ENCODE results near the gene ZFHX3. TPM values are rescaled to one million over a fixed set of nuclear protein-coding genes. Genes with fewer than 3 reads are reported as not detected.
A peak's percentile ranks its signal among the peaks of the same experiment; 100 is the strongest.

ZFHX3 gene
- total RNA-seq, 1 donor from 2014 or later = 8.9 TPM

DNA sequence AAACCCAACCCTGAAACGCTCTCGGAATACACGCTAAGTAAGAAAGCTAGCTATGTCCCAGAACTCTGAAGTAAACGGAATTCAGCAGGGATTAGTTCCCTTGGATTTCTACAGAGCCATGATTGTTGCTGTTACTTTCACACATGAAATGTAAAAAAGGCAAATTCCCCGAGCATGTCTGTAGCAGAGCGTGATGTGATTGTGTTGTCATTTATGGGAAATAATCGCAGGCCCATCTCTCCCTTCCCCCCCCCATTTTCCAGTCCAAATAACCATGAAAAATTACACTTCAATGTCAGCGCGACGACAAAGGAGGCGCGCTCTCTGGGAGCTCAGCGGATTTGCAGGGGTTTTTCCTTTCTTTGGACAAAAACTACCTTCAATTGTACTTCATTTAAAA lies 209.0 kb downstream of the ZFHX3 start:
- ATAC-seq (no peak), DNase-seq (ENCODE audit: low spot score) (no peak)

DNA sequence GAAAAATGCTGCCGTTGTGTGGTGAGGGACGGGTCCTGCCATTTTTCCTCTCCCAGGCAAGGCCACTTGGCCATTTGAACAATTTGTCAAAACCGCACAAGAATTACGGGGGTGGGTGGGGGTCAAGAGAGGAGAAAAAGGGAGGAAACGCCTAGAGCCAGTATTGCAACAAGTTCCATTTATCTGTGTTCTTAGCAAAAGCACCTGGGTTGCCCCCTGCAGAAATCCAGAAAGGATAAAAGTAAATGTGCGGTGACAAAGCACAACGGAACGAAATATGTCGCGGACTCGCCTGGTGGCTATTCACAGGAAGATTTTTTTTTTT lies 209.4 kb downstream of the ZFHX3 start:
- no peak for DNase-seq (ENCODE audit: low spot score)

DNA sequence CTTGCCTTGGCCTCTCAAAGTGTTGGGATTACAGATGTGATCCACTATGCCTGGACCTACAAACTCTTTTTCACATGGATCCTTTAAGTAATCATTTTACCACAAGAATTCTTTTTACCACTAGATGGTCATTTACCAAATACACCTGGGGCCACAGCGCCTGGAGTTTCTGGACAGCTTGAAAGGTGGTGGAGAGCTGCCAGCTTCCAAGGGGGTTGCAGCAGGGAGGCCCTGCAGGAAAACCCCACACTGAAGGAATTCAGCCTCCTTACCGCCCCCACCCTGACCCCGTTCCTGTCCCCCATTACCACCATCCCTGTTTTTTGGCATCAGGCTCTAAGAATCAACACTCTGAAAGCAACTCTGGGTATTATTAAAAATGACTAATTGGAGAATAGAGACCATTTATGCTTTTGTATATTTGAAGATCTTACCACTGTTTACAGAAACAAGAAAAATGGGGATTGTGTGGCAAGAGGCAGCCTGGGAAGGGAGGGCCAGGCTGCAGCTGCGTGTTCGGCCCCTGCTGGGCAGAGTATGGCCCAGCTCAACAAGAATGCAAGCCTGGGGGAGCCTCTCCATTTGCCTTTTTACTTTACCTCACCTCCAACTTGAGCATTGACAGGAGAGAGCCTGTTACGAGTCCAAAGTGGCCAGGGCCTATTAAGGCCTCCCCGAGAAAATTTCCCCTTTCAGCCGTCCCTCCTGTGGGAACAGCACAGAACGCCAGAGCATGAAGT lies 209.9 kb downstream of the ZFHX3 start:
- DNase-seq (ENCODE audit: low spot score) (no peak), ATAC-seq (no peak)

More for the DNA sequence above, 209.4 kb downstream of the ZFHX3 start:
- no peak for ATAC-seq

DNA sequence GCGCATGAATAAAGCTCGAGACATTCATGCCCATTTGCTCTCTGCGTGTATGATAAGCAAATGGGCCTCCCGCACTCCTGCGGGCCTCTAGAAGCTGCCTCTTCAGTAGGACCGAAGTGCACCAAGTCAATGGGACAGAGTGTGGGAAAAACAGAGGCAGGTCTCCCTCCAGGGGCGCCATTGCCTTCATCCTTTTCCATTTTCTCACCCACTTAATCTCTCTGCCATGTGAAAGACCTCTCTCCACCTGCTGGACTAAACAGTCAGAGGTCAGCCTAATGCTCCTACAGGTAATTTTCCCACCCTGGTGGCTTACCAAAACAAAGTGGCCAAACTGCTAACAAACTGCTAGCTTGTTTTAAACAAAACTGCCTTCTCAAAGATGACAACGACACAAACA lies 210.9 kb downstream of the ZFHX3 start:
- DNase-seq (ENCODE audit: low spot score) (no peak), ATAC-seq (no peak)

DNA sequence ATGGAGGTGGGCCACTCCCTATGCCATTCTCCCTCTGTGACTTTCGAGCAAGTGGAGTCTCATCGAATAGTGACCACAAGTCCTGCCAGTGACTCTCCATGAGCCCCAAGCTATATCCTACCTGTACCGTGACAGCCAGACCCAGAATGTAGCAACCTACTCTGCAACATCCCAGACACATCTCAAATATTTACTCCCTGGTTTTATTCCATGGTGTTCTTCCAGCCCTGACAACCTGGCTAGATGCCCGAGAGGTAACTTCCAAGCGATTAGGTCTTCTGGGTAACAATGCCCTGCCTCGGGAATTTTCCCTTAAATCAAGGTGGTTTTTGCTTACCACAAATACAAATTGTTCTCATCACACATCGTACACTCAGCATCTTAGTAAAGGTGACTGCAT lies 211.7 kb downstream of the ZFHX3 start:
- ATAC-seq = peak; percentile 91

DNA sequence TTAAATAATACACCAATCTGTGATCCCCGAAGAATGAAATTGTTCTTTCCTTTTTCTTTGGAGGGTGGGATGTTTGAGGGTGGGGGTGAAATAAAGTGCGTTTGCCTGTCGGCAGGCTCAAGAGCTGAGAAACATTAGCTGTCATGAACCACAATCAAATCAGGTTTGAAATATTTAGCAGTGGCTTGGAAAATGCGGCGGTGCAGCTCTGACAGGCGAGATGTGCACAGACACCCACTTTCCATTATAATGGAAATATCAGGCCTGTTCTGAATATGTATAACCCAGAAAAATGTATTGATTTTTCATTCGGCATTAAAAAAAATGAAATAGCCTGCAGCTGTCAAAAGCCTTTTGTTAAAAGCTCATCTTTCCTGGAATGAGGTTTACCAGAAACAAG lies 212.8 kb downstream of the ZFHX3 start:
- no peak for ATAC-seq
- no peak for DNase-seq (ENCODE audit: low spot score)

More for the DNA sequence above, 211.7 kb downstream of the ZFHX3 start:
- DNase-seq (ENCODE audit: low spot score) = peak; percentile 88

DNA sequence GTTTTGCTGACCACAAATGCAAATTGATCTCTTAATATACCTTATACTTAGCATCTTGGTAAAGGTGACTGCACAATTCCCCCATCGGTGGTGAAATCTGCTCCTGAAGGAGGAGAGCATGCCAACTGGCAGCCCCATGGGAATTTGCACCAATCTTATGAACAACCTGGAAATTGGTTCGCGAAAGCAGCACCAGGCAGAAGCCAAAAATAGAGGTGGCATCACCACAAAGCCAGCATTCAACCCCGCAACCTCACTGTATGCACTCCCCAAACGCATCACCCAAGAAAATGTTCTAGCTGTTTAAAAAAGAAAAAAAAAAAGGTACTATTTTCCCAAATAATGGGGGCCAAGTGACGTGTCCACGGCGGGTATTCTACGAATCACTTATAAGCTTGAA lies 213.4 kb downstream of the ZFHX3 start:
- DNase-seq (ENCODE audit: low spot score) (no peak), ATAC-seq (no peak)

DNA sequence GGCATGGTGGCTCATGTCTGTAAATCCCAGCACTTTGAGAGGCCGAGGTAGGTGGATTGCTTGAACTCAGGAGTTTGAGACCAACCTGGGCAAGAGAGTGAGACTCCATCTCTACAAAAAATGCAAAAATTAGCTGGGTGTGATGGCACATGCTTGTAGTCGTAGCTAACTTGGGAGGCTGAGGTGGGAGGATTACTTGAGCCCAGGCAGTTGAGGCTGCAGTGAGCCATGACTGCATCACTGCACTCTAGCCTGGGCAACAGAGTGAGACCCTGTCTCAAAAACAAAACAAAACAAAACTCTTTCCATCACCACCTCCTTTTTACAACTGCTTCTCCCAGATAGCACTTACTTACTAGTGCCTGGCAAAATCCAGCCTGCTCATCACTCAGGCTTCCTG lies 214.0 kb downstream of the ZFHX3 start:
- no peak for ATAC-seq
- DNase-seq (ENCODE audit: low spot score) = no peak

DNA sequence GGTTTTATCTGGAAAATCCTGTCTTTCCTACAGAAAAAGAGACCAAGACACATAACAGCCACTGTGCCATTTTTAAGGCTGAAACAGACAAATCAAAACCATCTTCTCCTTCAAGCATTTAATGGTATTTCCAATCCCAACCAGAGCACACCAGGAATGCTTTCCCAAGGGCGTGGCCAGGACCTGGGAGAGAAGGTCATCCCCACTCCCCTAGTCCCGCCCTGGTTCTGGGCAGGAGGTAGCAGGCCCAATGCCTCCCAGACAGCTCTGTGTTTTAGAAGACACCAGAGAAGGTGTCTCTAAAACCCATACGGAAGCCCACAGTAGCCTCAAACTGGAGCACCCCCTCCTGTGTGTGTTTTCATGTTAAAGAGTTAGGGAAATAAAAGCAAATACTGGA lies 214.4 kb downstream of the ZFHX3 start:
- DNase-seq (ENCODE audit: low spot score) = no peak
- no peak for ATAC-seq

DNA sequence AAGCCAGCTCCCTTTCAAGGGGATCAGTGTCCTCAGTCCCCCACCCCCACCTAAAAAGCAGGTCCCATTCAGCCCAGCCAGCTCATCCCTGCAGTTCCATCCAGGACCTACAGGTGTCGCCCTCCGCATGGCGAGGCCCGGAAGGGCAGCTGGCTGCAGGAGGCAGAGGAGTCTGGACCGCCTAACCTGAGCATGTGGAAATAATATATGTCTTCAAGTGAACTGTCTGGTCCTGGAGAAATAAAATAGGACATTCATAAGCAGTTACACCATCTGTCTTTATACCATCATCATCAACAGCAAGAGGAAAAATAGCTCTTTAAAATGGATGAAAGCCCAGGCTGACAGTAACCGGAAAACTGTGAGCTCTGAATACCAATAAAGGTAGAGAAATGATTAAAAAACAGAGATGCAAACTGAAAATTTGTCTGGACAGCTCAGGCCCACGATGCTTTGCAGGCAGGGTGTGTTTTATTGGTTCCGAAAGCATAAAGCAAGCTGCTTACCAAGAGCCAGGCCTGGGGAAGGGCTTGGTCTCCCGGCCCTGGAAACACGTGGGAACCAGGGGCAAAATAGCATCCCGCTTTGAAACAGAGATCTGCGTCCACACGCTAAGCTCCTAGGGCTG lies 215.2 kb downstream of the ZFHX3 start:
- ATAC-seq = peak; percentile 90
- DNase-seq (ENCODE audit: low spot score) = peak; percentile 85

DNA sequence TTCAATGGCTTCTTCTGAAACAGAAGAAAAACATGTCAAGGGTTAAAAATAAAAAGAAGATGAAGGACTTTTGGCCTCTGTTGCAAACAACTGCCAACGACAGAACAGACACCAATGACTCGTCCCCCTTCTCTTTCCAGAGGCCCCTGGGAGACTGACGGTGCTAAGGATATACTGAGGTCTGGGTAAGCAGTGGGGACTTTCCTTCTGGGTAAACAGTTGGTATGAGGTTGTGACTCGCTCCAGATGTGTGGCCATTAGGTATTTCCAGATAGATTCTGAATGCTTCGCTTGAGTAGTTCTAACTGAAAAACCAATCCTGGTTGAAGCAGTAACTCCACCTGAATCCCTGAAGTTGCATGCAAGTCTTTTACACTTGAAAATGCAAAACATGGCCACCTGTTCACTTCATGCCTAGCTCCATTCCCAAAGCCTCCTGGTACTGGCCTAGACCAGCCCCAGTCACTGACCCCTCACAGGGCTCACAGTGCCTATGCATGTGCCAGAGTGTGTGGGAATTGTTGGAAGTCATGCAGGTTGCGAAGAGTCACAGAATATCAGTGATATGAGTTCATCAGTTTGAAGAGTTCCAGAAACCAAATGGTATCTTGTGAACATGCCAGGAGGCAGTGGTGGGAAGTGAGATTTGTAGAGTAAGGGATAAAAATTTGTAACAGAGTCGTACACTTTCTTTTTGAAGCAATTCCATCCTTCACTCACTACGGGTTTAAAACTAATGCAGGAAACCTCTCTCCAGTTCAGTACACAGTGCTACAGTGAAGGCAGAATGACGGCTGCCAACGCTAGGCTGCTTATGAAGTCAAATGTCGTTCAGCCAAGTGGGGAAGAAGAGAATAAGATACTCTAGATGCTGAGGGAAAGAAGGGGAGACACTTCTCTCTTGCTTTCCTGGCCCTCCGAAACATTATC lies 217.8 kb downstream of the ZFHX3 start:
- DNase-seq (ENCODE audit: low spot score) = no peak

DNA sequence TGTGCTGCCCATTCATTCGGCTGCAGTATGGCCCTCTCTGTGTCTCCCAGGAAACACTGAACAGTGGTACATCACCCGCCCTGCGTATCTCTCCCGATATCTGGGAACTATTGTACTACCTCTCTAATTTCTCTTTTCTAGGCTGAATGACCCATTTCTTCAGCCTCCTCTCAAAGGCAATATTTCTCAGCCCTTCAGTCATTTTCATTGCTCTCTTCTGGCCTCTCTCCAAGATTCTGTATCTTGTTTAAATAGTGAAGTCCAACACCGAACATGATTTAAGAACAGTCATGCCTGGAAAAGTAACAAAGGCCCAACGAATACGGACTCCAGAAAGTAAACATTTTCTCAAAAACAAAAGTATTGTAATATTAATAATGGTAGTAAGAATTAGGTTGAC lies 220.1 kb downstream of the ZFHX3 start:
- no peak for DNase-seq (ENCODE audit: low spot score)
- ATAC-seq = peak; percentile 39

More for the DNA sequence above, 217.8 kb downstream of the ZFHX3 start:
- no peak for ATAC-seq

DNA sequence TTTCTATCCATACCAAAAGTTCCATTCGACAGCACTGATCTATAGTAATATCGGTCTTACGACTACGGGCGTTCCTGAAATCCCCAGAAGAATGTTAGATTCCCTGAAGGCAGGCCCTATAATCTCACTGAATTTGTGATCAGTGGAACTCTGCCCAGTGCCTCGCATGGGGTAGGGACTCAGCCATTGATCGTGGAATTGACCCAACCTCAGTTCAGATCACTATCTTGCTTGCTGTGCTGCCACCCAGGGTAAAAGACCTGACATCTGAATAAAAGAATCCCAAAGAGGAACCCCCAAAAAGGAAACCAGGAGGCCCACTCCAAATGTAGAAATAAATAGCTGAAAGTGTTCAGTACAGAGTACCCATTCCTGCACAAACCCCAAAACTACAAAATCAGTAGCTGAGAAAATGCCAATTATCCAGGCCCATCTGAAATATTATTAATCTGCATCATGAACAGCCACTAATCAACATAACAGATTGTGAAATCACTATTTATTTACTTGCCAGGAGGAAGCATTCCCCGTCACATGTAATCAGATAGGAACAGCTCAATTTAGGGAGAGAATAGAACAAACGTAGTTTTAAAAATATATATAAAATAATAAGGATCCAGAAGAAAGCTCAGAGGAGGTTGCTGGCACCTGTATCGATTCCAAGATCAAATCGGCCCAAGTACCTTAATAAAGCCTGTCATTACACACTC lies 221.9 kb downstream of the ZFHX3 start:
- peak; percentile 87 for ATAC-seq

DNA sequence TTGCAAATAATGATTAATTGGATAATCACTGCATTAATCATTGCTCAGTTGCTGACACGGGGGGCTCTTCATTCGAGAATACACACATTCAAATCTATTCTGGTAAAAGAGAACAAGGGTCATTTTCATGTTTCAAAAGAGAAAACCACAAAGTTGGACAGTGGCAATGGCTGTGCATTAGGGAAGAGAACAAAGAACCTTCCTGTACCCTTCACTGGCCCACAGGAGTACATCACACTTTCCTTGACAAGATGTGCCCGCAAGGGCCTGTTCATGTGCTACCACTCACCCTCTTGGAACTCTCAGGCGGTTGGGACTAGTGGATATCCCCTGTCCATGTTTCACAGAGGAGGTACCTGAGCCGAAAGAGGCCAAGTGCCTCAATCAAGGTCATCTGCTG lies 223.2 kb downstream of the ZFHX3 start:
- DNase-seq (ENCODE audit: low spot score) = no peak
- no peak for ATAC-seq

More for the DNA sequence above, 221.9 kb downstream of the ZFHX3 start:
- peak; percentile 68 for DNase-seq (ENCODE audit: low spot score)

DNA sequence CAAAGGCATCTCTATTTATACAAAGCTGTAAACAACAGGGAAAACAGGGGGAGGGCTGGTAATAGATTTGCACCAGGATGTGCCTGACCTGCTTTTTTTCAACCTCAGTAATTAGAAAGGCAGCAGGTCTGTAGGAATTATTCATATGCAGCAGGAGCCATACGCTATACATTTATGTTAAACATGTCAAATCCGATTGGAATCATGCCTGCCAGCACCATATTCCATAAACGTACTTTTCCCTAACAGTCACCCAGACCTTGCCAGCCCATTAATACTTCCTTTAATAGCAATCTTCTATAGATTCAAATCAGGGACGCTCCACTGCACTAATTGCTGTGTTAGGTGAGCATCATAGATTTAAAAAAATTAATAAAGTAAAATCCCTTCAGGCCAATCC lies 223.9 kb downstream of the ZFHX3 start:
- ATAC-seq (no peak), DNase-seq (ENCODE audit: low spot score) (no peak)

DNA sequence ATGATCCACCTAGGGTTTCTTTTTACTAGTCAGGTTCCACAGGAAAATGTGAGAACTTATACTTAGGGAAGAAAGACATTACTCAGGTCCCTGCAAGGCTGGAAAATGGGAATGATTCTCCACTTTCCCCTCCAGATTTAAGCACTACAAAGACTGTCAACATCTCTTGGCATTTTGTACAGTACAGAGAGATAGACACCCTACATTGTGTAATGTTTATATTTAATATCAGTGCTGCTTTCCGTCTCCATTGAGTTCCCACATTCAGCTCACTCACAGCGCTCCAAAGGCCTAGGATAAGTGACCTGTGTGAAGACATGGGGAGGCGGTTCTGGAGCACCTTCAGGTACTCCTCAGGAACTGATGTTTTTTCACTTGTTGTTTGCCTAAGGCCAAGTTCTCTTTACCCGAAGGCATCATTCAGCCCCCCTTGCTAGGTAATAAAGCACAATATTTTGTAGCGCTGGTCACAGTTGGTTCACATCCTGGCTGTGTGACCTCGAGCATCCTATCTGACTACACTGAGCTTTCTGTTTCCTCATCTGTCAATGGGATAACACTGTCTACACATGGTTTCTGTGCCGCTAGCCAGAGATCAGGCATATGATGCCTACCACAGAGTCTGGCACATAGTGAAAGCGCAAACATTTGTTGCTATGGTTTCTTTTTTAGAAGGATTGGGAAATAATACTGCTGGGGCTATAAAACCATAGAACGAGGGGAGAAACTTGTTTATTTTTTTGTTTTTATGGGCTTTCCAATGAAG lies 226.6 kb downstream of the ZFHX3 start:
- DNase-seq (ENCODE audit: low spot score) (no peak), ATAC-seq (peak; percentile 26)

DNA sequence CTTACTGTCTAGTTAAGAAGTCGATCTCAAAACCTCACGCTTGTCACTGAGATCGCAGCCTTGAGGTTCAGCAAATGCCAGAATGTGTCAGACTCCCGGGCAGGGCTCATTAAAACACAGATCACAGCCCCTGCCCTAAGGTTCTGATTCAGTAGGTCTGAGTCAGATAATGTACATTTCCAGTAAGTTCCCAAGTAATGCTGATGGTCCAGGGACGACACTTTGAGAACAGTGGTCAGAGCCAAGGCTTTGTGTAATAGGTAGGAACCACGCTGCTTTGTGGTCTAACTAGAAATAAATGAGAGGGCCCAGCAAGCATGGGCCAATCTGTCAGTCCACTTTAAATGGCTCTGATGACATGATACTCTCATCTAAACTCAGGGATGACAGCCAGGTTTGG lies 228.6 kb downstream of the ZFHX3 start:
- ATAC-seq (no peak), DNase-seq (ENCODE audit: low spot score) (no peak)

DNA sequence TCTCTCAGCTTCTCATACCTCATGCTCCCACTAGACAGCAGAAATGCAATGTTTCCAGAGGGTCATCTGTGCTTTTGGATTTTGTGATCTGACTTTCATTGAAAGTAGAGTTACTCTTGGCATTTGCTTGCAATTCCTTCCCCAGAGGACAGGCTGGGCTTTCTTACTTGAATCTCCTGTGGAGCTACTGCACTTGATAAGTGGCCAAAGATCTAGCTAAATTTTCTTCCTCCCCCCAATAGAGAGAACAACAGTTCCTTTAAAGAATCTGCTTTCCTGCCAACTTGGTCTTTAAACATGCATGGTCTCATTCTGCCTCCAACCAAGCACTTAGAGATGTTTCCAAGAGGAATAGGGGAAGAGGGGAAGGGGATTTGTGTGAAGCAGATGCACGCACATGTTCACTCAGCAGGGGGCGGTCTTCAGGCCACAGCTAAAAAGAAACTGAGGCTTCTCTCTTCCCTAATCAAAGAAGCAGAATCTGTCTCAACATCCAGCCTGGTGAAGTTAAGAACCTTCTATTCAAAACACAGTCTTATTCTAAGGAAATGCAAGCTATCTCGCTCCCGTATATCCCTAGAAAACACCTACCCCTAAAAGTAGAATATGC lies 229.6 kb downstream of the ZFHX3 start:
- no peak for ATAC-seq
- no peak for DNase-seq (ENCODE audit: low spot score)

DNA sequence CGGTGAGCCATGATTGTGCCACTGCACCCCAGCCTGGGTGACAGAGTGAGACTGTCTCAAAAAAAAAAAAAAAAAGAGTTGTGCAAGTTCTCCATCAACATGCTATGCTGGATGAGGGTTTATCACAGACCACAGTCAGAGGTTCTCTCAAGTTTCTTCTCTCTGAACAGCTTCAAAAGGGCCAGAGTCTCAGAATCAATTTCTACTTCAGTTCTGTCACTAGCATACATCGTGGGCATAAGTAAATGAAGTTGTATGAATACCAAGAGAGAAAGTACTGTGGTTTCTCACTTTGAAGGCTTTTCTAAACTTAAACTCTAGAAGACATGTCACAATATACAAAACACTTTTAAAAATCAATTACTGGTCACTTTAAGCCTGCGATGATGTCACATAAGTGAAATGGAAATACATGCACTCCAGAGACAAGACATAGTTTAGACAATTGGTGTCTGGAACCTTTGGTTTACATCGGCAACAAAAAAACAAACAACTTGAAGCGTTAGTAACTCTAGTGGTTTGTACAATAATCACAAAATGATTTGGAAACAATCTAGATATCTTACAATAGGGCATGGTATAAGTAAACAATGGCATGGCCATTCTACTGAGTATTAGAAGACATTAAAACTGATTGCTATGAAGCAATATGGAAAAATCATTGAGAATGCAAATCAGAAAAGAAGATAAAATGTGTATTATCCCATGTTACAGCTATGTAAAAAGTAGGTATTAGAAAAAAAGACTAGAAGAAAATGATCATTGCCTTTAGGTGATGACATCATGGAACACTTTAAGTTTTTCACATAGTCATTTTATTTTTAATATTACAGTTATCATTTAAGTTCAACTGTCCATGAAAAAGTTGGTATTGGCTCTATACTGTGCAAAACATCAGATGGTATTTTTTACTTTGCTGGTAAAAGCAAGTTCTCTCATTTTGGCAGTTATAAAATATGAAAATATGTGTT lies 232.3 kb downstream of the ZFHX3 start:
- ATAC-seq (no peak), DNase-seq (ENCODE audit: low spot score) (no peak)

Data from left lobe of liver (tissue), 2 donors.